Subcutaneous adipose tissue (tissue), 4 donors: ENCODE results near the gene NOS1AP. TPM values are rescaled to one million over a fixed set of nuclear protein-coding genes. Genes with fewer than 3 reads are reported as not detected.

Source experiments
- CTCF ChIP-seq: fragments of 450-650 bp; IDR thresholded peaks from one replicate; pipeline ENCODE4 v1.5.1; 2016; ENCODE audit warnings: low read depth, mild to moderate bottlenecking, control low read depth, antibody characterized with exemption, moderate library complexity
- total RNA-seq, 4 donors: library from RNA; depleted of rRNA; stranded (reverse); fragments of >200 nt; gene quantifications; one replicate each; pipeline ENCODE4 v1.1.0, GENCODE V29; 2016

Gene NOS1AP
- total RNA-seq, 4 donors from 2014 or later: 0.51 to 5.1 (median 0.96) TPM

- no peak for TF ChIP-seq CTCF
Measured at GRCh38 chr1:162314206-162314605, 244.7 kb downstream of the NOS1AP start.

GRCh38 chr1:162315673-162316072 lies 246.2 kb downstream of the NOS1AP start:
- no peak for TF ChIP-seq CTCF

- no peak for TF ChIP-seq CTCF
Measured at GRCh38 chr1:162316187-162316586, 246.7 kb downstream of the NOS1AP start.

GRCh38 chr1:162317621-162318020 lies 248.1 kb downstream of the NOS1AP start:
- no peak for TF ChIP-seq CTCF

GRCh38 chr1:162319493-162320175 lies 250.1 kb downstream of the NOS1AP start:
- TF ChIP-seq CTCF: no peak

GRCh38 chr1:162321809-162322422 lies 252.4 kb downstream of the NOS1AP start:
- no peak for TF ChIP-seq CTCF

- no peak for TF ChIP-seq CTCF
Measured at GRCh38 chr1:162323023-162323422, 253.5 kb downstream of the NOS1AP start.
